GM18868 (cell line): Measurements from ENCODE around the gene RARS2.
"Not testable (repeated sequence)": the region's sequence is repeated elsewhere in the genome, so short reads cannot be mapped to it uniquely, and the experiment has no call there.

Experiments used
- ATAC-seq: cut with Tn5 transposase; IDR thresholded peaks from one replicate; pipeline ENCODE4 v1.9.1; 2021; ENCODE audit warnings: mild to moderate bottlenecking, moderate library complexity; ENCODE audit not compliant: unreplicated experiment

The RARS2 gene

GRCh38 chr6:87589693-87590416 lies at the start of gene RARS2, which contains the start of gene ORC3:
Gene RARS2, minus strand, starts transcription at chr6:87589987. Its CDS starts 30 bp downstream, at chr6:87589957.
Gene ORC3, plus strand, starts transcription at chr6:87590135. Its CDS starts 34 bp downstream, at chr6:87590169.
- ATAC-seq: peak; percentile 100

DNA sequence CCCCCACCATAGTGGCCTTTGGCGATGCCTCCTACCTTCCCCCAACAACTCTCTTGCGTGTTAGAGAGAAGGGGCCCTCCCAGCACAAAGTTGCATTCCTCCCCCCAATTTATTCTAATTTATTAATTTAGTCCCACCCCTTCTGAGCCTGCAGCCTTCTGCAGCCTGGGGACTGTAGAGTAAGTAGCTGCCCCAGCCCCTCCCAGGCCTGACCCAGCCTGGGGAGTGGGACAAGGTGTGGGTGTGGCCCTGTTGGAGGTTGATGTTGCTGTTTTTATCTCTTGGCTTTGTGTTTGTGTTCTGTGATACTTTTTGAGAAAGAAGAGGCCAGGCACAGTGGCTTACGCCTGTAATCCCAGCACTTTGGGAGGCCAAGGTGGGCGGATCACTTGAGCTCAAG lies 49.6 kb upstream of the RARS2 start:
- ATAC-seq: no peak

DNA sequence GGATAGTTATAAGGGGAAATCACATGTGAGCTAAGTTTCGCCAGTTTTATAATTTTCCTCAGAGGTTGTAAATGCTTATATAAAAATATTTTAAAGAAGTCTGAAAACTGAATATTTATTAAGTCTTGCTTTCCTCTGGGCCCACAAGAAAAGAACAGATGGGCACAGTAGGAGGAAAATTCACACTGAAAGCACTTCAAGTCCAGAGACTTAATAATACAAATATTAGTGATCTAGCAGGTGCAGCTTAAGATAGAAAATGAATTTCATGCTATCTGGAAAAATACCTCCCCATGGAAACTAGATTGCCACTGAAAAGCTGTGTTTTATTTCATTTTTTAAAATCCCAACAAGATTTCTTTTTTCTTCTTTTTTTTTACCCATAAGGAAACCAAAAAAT lies 47.3 kb upstream of the RARS2 start:
- ATAC-seq: no peak

DNA sequence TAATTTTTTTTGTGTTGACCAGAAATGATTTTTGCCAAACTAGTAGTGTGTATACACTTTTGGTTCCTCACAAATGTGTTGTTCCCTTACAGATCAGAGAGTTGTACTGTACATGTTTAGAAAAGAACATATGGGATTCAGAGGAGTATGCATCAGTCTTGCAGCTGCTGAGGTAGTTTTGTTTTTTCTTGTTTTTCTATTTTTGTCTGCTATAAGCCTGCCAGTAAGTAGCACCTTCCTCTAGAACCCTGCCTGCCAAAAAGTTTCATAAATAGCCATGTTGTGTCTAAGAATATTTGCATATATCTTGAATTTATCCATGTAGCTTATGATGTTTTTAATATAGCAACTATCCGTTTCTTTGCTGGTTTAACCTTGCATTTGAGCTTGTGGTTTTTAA lies 46.5 kb upstream of the RARS2 start:
- no peak for ATAC-seq

DNA sequence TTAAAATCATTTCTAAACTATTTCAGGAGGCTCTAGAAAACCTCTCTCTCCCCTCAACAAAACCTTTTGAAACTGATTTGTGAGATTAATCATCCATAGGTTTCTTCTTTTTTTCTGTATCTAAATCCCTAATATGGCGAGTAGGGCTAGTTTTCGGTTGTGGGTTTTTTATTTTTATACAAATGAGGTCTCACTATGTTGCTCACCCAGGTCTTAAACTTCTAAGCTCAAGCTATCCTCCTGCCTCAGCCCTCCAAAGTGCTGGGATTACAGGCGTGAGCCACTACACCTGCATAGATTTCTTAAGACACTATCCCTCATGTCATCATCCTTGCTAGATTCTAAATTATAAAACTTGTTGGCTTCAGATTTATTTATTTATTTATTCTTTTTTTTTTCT lies 44.1 kb upstream of the RARS2 start:
- ATAC-seq: no peak

GRCh38 chr6:87630746-87631145 lies 41.0 kb upstream of the RARS2 start:
- no peak for ATAC-seq

DNA sequence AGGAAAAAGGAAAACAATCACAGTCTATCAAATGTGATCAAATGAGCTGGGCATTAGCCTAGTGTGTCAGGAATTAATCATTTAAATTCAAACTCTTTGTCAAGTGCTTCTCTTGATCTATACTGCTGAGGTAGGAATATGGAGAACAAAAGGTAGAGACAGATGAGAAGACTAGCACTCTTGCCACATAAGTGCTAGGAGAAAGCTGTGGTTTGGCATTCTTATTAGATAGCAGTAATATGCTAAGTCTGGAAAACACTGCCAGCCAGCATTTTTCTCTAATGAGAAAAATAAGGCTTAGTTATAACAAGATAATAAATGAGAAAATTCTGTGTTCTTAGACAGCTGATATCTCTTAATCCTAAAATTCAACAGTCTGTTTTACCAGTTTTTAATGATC lies 39.1 kb upstream of the RARS2 start:
- no peak for ATAC-seq

GRCh38 chr6:87628424-87628823 lies 38.6 kb upstream of the RARS2 start:
- ATAC-seq: no peak

DNA sequence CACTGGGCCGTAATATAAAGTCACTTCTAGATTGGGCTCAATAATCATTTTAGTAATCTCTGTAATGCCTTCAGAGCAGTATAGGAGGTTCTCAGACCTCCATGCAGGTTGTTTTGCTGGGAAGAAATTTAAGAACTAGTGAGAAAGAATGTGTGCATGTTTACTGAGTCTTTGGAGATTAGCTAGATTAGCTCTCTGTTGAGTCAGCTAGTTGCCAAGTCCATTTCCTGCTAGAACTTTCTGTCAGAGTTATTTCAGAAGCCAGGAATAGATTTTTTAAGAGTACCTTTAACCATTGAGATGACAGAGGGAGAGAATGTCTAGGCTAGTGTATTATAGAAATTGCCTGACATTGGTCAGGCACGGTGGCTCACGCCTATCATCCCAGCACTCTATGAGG lies 33.5 kb upstream of the RARS2 start:
- no peak for ATAC-seq

GRCh38 chr6:87618531-87618930 lies 28.7 kb upstream of the RARS2 start:
- no peak for ATAC-seq

DNA sequence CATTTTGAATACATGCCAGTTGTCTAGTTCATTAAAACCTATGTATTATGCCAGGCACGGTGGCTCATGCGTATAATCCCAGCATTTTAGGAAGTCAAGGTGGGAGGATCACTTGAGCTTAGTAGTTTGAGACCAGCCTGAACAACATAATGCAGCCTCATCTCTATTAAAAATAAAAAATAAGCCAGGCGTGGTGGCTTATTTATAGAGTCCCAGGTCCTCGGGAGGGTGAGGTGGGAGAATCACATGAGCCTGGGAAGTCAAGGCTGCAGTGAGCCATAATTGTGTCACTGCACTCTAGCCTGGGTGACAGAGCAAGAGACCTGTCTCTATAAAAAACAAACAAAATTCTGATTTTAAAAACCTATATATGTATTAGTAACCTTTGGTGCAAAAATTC lies 27.6 kb upstream of the RARS2 start:
- ATAC-seq: no peak

GRCh38 chr6:87613018-87613417 lies 23.2 kb upstream of the RARS2 start:
- not testable (repeated sequence) for ATAC-seq

- no peak for ATAC-seq
Observed at GRCh38 chr6:87608802-87609201, 19.0 kb upstream of the RARS2 start.

DNA sequence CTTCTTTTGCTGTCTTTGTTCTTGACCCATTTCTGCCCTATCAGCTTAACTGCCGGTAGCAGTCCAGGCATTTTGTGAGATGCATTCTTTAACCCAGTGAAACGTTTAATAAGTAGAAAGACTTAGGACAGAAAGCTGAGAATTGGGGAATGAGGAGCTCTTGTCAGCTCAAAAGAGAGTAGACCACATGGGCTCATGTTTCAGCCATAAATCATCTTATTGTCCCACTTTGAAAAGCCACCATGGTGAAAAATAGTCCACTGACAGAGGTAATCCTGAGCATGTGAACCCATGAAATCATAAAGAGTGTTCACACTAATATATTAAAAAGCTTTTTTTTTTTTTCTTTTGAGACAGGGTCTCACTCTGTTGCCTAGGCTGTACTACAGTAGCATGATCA lies 16.4 kb upstream of the RARS2 start:
- ATAC-seq: no peak

GRCh38 chr6:87600576-87600975 lies 10.8 kb upstream of the RARS2 start:
- ATAC-seq: no peak

DNA sequence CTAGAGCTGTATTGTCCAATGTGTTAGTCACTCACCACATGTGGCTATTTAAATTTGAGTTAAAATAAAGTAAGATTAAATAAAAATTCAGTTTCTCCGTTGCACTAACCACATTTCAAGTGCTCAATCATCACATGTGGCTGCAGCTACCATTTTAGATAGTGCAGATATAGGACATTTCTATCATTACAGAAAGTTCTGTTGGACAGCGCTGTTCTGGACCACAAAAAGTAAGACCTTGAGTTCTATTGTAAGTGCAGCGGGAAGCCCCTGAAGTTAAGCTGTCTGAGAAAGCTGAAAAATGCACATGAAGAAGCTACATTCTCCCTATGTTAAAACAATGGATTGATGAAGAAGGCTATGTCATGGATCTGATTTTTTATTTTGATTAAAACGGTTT lies 1.2 kb upstream of the RARS2 start:
- ATAC-seq: no peak

- no peak for ATAC-seq
Observed at GRCh38 chr6:87590417-87590880, 662 bp upstream of the RARS2 start.

DNA sequence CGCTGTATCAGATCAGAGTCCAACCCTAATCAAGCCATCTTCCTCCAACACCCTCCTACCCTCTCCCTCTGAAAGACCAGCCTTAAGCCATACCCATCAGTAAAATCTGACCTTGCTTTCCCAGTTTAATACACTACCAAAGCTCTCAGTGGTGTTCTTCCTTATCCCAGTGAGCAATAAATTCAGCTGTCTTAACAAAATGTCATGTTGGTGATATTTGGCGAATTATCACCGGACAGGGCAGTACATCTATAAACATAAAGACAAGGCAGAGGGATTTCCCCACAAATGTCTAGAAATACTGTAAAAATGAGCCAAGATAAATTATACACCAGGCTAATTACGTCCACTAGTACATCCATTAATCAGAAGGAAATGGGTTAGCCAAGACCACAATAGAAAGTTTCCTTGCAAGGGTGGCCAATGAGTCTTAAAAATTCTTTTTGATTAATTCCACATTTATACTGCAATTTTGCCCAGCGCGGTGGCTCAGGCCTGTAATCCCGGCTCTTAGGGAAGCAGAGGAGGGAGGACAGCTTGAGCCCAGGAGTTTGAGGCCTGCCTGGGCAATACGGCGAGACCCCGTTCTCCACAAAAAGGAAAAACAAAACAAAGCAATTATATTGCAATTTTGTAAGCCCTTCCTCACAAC lies 905 bp downstream of the RARS2 start:
- ATAC-seq: no peak

DNA sequence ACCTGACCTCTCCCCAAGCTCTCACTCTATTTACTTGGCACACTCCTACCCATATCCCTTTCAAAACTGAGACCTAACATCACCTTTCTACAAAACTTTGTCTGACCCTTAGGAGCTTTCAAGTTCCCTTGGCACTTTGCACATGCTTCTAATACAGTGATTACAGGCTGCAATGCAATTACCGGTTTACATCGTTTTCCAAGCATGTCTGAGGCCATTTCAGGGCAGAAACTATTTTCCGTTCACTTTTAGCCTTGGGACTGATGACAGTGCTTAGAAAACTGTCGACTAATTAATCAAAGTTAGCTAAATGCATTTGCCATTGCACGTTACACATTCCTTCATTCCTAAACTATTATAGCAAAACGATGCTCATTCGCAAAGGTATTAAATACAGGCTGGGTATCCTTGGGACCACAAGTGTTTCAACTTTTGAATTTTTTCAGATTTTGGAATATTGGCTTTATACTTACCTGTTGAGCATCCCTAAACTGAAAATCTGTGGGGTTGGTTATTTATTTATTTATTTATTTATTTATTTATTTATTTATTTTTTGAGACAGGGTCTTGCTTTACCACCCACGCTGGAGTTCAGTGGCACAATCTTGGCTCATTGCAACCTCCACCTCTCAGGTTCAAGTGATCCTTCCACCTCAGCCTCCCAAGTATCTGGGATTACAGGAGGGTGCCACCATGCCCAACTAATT lies 3.3 kb downstream of the RARS2 start:
- no peak for ATAC-seq

DNA sequence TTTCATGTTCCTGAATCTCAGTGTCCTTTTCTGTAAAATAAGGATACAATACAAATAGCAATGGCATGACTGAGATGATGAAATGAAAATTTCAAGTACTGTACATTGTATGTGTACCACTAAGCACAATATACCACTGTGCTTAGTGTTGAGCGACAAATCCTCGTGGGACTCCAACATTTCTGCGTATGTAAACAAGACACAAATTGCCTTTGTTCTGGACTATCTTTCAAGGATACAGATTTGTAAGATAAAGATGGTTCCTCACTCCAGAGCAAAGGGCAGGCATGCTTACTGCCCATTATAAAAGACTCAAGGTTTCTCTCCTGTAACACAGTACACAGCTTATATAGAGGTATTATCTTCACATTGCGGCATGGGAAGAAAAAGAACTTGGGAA lies 6.0 kb downstream of the RARS2 start:
- ATAC-seq: no peak

GRCh38 chr6:87575423-87575822 lies 14.4 kb downstream of the RARS2 start:
- no peak for ATAC-seq
